ENCODE data around the gene GIPC2. TPM values are rescaled to one million over a fixed set of nuclear protein-coding genes. Genes with fewer than 3 reads are reported as not detected.

GIPC2 gene
- total RNA-seq, 2 donors from 2014 or later = 0.79 to 2.1 TPM

GRCh38 chr1:78068681-78069283, 23.0 kb downstream of the GIPC2 start:
- H3K36me3 ChIP-seq (ENCODE audit: control insufficient read depth, insufficient read depth, low read length) = no peaks in the 10 kb centered on the region
- no peak overlapping the region for H3K27ac Mint-ChIP-seq
- H3K27me3 Mint-ChIP-seq (ENCODE audit: insufficient read depth) = peaks cover 6% of the 10 kb centered on the region
- no peaks in the 10 kb centered on the region for H3K9me3 ChIP-seq (ENCODE audit: control insufficient read depth, low read length)
- no peaks in the 10 kb centered on the region for H3K4me1 ChIP-seq (ENCODE audit: control insufficient read depth, insufficient read depth, low read length)
- DNase-seq = no peak
- no peak overlapping the region for H3K4me3 Mint-ChIP-seq
- H3K9me3 Mint-ChIP-seq = no peaks in the 10 kb centered on the region
- TF ChIP-seq CTCF (conservative IDR thresholded peaks at IDR 0.05) = no peak
- H3K9ac ChIP-seq (ENCODE audit: extremely low read depth, low read length, poor library complexity, severe bottlenecking) = no peak overlapping the region
- H3K27me3 ChIP-seq (ENCODE audit: control insufficient read depth, insufficient read depth, low read length, poor library complexity, severe bottlenecking) = no peaks in the 10 kb centered on the region
- no peaks in the 10 kb centered on the region for H3K36me3 Mint-ChIP-seq (ENCODE audit: low read depth)
- no peak overlapping the region for H3K4me3 ChIP-seq (ENCODE audit: low read length)
- H3K4me1 Mint-ChIP-seq = no peaks in the 10 kb centered on the region
- 88% methylated on average over 1 to 3 of the region's 3 CpGs for WGBS, 2 experiments (ENCODE audit: insufficient coverage in 1 of 2, insufficient read length in 1 of 2)
- no peak overlapping the region for H3K27ac ChIP-seq (ENCODE audit: low read depth, low read length)

- 96% methylated on average over 2 of the region's 2 CpGs; no CpG with 5 or more reads in 1 of the 2 experiments for WGBS, 2 experiments (ENCODE audit: insufficient coverage in 1 of 2, insufficient read length in 1 of 2)
- H3K36me3 ChIP-seq (ENCODE audit: control insufficient read depth, insufficient read depth, low read length) = no peaks in the 10 kb centered on the region
- no peak overlapping the region for H3K27ac ChIP-seq (ENCODE audit: low read depth, low read length)
- no peak overlapping the region for H3K4me3 ChIP-seq (ENCODE audit: low read length)
- no peaks in the 10 kb centered on the region for H3K4me1 Mint-ChIP-seq
- H3K9me3 Mint-ChIP-seq = no peaks in the 10 kb centered on the region
- no peaks in the 10 kb centered on the region for H3K9me3 ChIP-seq (ENCODE audit: control insufficient read depth, low read length)
- H3K4me3 Mint-ChIP-seq = no peak overlapping the region
- no peak overlapping the region for H3K27ac Mint-ChIP-seq
- H3K27me3 ChIP-seq (ENCODE audit: control insufficient read depth, insufficient read depth, low read length, poor library complexity, severe bottlenecking) = no peaks in the 10 kb centered on the region
- H3K9ac ChIP-seq (ENCODE audit: extremely low read depth, low read length, poor library complexity, severe bottlenecking) = no peak overlapping the region
- no peaks in the 10 kb centered on the region for H3K4me1 ChIP-seq (ENCODE audit: control insufficient read depth, insufficient read depth, low read length)
- TF ChIP-seq CTCF (conservative IDR thresholded peaks at IDR 0.05) = no peak
- peaks cover 6% of the 10 kb centered on the region for H3K27me3 Mint-ChIP-seq (ENCODE audit: insufficient read depth)
- H3K36me3 Mint-ChIP-seq (ENCODE audit: low read depth) = no peaks in the 10 kb centered on the region
- no peak for DNase-seq
Observed at GRCh38 chr1:78069784-78070183, 24.0 kb downstream of the GIPC2 start.

GRCh38 chr1:78070210-78070609, 24.4 kb downstream of the GIPC2 start:
- Histone ChIP-seq H3K27ac (ENCODE audit: low read depth, low read length) (no peak overlapping the region), H3K27me3 (ENCODE audit: control insufficient read depth, insufficient read depth, low read length, poor library complexity, severe bottlenecking) (no peaks in the 10 kb centered on the region), H3K4me1 (ENCODE audit: control insufficient read depth, insufficient read depth, low read length) (no peaks in the 10 kb centered on the region), H3K9me3 (ENCODE audit: control insufficient read depth, low read length) (no peaks in the 10 kb centered on the region), H3K9ac (ENCODE audit: extremely low read depth, low read length, poor library complexity, severe bottlenecking) (no peak overlapping the region), H3K36me3 (ENCODE audit: control insufficient read depth, insufficient read depth, low read length) (no peaks in the 10 kb centered on the region), H3K4me3 (ENCODE audit: low read length) (no peak overlapping the region)
- Mint-ChIP-seq H3K36me3 (ENCODE audit: low read depth) (no peaks in the 10 kb centered on the region), H3K27ac (no peak overlapping the region), H3K4me3 (no peak overlapping the region), H3K27me3 (ENCODE audit: insufficient read depth) (peaks cover 6% of the 10 kb centered on the region), H3K9me3 (no peaks in the 10 kb centered on the region), H3K4me1 (no peaks in the 10 kb centered on the region)
- 89% methylated on average over 1 of the region's 2 CpGs; no CpG with 5 or more reads in 1 of the 2 experiments for WGBS, 2 experiments (ENCODE audit: insufficient coverage in 1 of 2, insufficient read length in 1 of 2)
- TF ChIP-seq CTCF (conservative IDR thresholded peaks at IDR 0.05) = no peak
- DNase-seq = no peak

Data from endodermal cell (in vitro differentiated cells).